HCT116 (cell line): ENCODE results near the gene PATZ1.

Experiments
- CEBPB ChIP-seq: IDR thresholded peaks from 2 replicates; pipeline ENCODE4 v1.6.1; 2012; ENCODE audit warnings: low read depth
- CTCF ChIP-seq, 3 experiments: fragments of 200-600 bp in 1 of 3; sonication (generic) in 1 of 3; IDR thresholded peaks in 2 of 3; conservative IDR thresholded peaks in 1 of 3; 2 replicates each; pipeline ENCODE4 v1.5.1; 2012 to 2017; ENCODE audit warnings: low read depth in 2 of 3, low read length in 2 of 3, antibody characterized with exemption in 1 of 3, borderline replicate concordance in 1 of 3, control low read depth in 1 of 3, mild to moderate bottlenecking in 1 of 3, mixed read lengths in 1 of 3, mixed run types in 1 of 3, moderate library complexity in 1 of 3; ENCODE audit not compliant: insufficient read depth in 1 of 3
- ELF1 ChIP-seq: IDR thresholded peaks from 2 replicates; pipeline ENCODE4 v1.6.1; 2012; ENCODE audit warnings: low read depth, borderline replicate concordance
- EZH2 ChIP-seq: fragments of 200-600 bp; sonication (generic); IDR thresholded peaks from 2 replicates; pipeline ENCODE4 v1.6.1; 2017; ENCODE audit warnings: antibody characterized with exemption, mixed run types
- EZH2phosphoT487 ChIP-seq: fragments of 200-600 bp; IDR thresholded peaks from 2 replicates; pipeline ENCODE4 v1.6.1; 2018; ENCODE audit warnings: antibody characterized with exemption, borderline replicate concordance
- POLR2A ChIP-seq: IDR thresholded peaks from 2 replicates; pipeline ENCODE4 v1.7.0; 2011; ENCODE audit warnings: borderline replicate concordance; ENCODE audit not compliant: insufficient read depth, insufficient read length; ENCODE audit errors: extremely low read depth
- POLR2AphosphoS5 ChIP-seq: IDR thresholded peaks from 2 replicates; pipeline ENCODE4 v1.6.1; 2011; ENCODE audit warnings: mild to moderate bottlenecking, low read depth, low read length, moderate library complexity
- REST ChIP-seq: IDR thresholded peaks from 2 replicates; pipeline ENCODE4 v1.6.1; 2012; ENCODE audit warnings: low read depth
- SP1 ChIP-seq: IDR thresholded peaks from 2 replicates; pipeline ENCODE4 v1.6.1; 2012; ENCODE audit warnings: low read depth
- SRF ChIP-seq: IDR thresholded peaks from 2 replicates; pipeline ENCODE4 v1.6.1; 2012; ENCODE audit warnings: low read depth
- ZNF274 ChIP-seq: fragments of 200-500 bp; sonication (Bioruptor generic); IDR thresholded peaks from 2 replicates; pipeline ENCODE4 v1.6.1; 2014; ENCODE audit warnings: mild to moderate bottlenecking, low read depth, low read length, inconsistent platforms

GRCh38 chr22:31354515-31354914 is 8.4 kb upstream of the PATZ1 start:
- TF ChIP-seq CTCF (IDR thresholded peaks at IDR 0.05 in 2 of 3, conservative IDR thresholded peaks at IDR 0.05 in 1 of 3; ENCODE audit: borderline replicate concordance in 1 of 3, insufficient read depth in 1 of 3, low read depth in 2 of 3, low read length in 2 of 3) (no peak), EZH2phosphoT487 (no peak), EZH2 (no peak), ELF1 (no peak), CEBPB (no peak), REST (no peak), SP1 (no peak), ZNF274 (no peak), SRF (no peak), POLR2A (no peak), POLR2AphosphoS5 (no peak)
